ENCODE data around the gene DNAH8. TPM values are rescaled to one million over a fixed set of nuclear protein-coding genes. Genes with fewer than 3 reads are reported as not detected.
A peak's percentile ranks its signal among the peaks of the same experiment; 100 is the strongest.

The DNAH8 gene
- total RNA-seq, 4 donors from 2014 or later, result 0.22 TPM; not detected in 3

DNA sequence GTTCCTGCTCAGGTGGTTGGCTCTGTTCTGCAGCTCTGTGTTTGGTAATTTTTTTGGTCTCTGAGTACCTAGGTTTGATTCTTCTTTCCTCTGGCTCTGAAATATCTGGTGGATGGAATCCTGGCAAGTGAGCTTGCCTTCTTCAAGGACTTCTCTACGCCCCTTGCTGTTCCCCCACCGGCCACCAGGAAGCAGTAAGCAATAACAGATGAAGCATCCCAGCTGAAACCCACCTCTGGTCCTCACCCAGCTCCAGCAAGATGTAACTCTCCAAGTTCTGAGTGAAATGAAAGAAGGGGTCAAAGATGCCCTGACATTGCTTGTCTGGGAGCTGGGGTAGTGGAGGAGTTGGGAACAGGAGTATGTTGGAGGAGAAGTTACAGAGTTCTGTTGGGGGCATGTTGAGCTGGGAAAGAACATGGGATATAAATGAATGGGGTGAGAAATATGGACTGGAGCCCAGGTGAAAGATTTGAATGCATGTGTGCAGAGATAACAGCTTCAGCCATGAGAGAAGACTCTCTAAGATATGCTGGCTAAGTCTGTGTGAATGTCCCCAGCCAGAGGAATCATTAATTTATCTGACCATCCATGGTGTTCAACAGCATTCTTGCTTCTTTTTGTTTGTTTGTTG lies 282.1 kb downstream of the DNAH8 start:
- peaks cover 0 to 29% of the 10 kb centered on the region in 2 donors for H3K27me3 ChIP-seq
- H3K4me3 ChIP-seq, result no peak overlapping the region
- 14 to 15% methylated on average over 2 of the region's 2 CpGs for WGBS, 2 donors
- no peaks in the 10 kb centered on the region for H3K4me1 ChIP-seq
- H3K36me3 ChIP-seq, result no peaks in the 10 kb centered on the region
- H3K27ac ChIP-seq, result no peak overlapping the region
- no peak for DNase-seq (ENCODE audit: low spot score in 2 of 2)
- TF ChIP-seq POLR2A (IDR thresholded peaks at IDR 0.05), result no peak
- no peak for TF ChIP-seq EP300 (IDR thresholded peaks at IDR 0.05)
- peak in 4 of 5 experiments; percentile 17 to 40 (median 30) for TF ChIP-seq CTCF (IDR thresholded peaks at IDR 0.05)
- no peaks in the 10 kb centered on the region for H3K9me3 ChIP-seq

DNA sequence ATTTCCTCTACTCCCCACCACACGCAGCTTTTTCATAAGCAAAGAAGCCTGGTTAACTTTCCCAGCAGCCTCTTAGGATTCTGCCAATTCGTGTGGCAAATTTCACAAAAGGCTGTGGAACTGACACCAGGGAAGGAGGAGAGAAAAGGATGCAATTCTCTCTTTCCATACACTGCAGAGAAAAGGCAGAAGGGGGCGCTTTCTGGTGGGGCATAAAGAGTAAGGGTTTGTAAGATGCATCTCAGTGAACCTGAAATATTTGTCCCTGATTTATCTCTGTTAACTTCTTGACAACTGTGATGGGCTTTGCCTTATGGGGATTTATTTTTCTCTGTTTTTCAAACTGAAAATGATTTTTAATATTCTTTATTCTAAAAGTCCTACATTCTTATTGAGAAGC lies 288.0 kb downstream of the DNAH8 start:
- Histone ChIP-seq H3K27ac (no peak overlapping the region), H3K9me3 (no peaks in the 10 kb centered on the region), H3K36me3 (no peaks in the 10 kb centered on the region), H3K27me3 (peaks cover 0 to 24% of the 10 kb centered on the region in 2 donors), H3K4me1 (no peaks in the 10 kb centered on the region), H3K4me3 (no peak overlapping the region)
- no peak for DNase-seq (ENCODE audit: low spot score in 2 of 2)
- WGBS, 2 donors, result 7 to 9% methylated on average over 3 of the region's 3 CpGs
- TF ChIP-seq POLR2A (IDR thresholded peaks at IDR 0.05), result no peak
- TF ChIP-seq EP300 (IDR thresholded peaks at IDR 0.05), result no peak
- no peak for TF ChIP-seq CTCF (IDR thresholded peaks at IDR 0.05)

- H3K4me3 ChIP-seq, result no peak overlapping the region
- H3K27me3 ChIP-seq, result peaks cover 0 to 24% of the 10 kb centered on the region in 2 donors
- H3K9me3 ChIP-seq, result no peaks in the 10 kb centered on the region
- no peaks in the 10 kb centered on the region for H3K4me1 ChIP-seq
- DNase-seq (ENCODE audit: low spot score in 2 of 2), result no peak
- H3K36me3 ChIP-seq, result no peaks in the 10 kb centered on the region
- no peak for TF ChIP-seq CTCF (IDR thresholded peaks at IDR 0.05)
- 85 to 93% methylated on average over 1 of the region's 1 CpG for WGBS, 2 donors
- no peak overlapping the region for H3K27ac ChIP-seq
Observed at GRCh38 chr6:39003492-39003891, 288.4 kb downstream of the DNAH8 start.

GRCh38 chr6:39004801-39005200 lies 289.7 kb downstream of the DNAH8 start:
- TF ChIP-seq EP300 (IDR thresholded peaks at IDR 0.05) (no peak), CTCF (IDR thresholded peaks at IDR 0.05) (no peak)
- no peak overlapping the region for H3K27ac ChIP-seq
- H3K36me3 ChIP-seq, result no peaks in the 10 kb centered on the region
- H3K9me3 ChIP-seq, result no peaks in the 10 kb centered on the region
- no peaks in the 10 kb centered on the region for H3K4me1 ChIP-seq
- WGBS, 2 donors, result 64 to 71% methylated on average over 2 of the region's 2 CpGs
- H3K4me3 ChIP-seq, result no peak overlapping the region
- peaks cover 0 to 24% of the 10 kb centered on the region in 2 donors for H3K27me3 ChIP-seq
- DNase-seq (ENCODE audit: low spot score in 2 of 2), result no peak

GRCh38 chr6:39005774-39006173 lies 290.7 kb downstream of the DNAH8 start:
- WGBS, 2 donors, result 81 to 87% methylated on average over 3 of the region's 3 CpGs

More at GRCh38 chr6:39005774-39006173, 290.7 kb downstream of the DNAH8 start:
- no peak overlapping the region for H3K4me3 ChIP-seq
- no peaks in the 10 kb centered on the region for H3K9me3 ChIP-seq
- H3K27me3 ChIP-seq, result peaks cover 0 to 22% of the 10 kb centered on the region in 2 donors
- H3K4me1 ChIP-seq, result no peaks in the 10 kb centered on the region
- no peak for DNase-seq (ENCODE audit: low spot score in 2 of 2)
- no peaks in the 10 kb centered on the region for H3K36me3 ChIP-seq
- TF ChIP-seq POLR2A (IDR thresholded peaks at IDR 0.05) (no peak), CTCF (IDR thresholded peaks at IDR 0.05) (no peak), EP300 (IDR thresholded peaks at IDR 0.05) (no peak)
- no peak overlapping the region for H3K27ac ChIP-seq

All from tibial nerve (tissue), 4 donors.